Endothelial cell of umbilical vein (primary cell): ENCODE results near the gene BTC. TPM values are rescaled to one million over a fixed set of nuclear protein-coding genes. Genes with fewer than 3 reads are reported as not detected.

ENCODE experiments used
- BruUV-seq: library from RNA; stranded (reverse); fragments of 400-500 nt; replicated peaks from 2 replicates; lab custom pipeline; 2021; lab: Mats Ljungman, UMichigan
- CTCF ChIA-PET: fragments of 300-600, 350-600 bp; sonication (Branson Sonifier 250); formaldehyde crosslinking; loops from one replicate; lab custom pipeline; 2021; ENCODE audit warnings: antibody characterized with exemption, inconsistent platforms; lab: Charles Lee
- POLR2A ChIA-PET: fragments of 300-600, 350-600 bp; sonication (Branson Sonifier 250); formaldehyde crosslinking; loops from one replicate; lab custom pipeline; 2021; ENCODE audit warnings: antibody characterized with exemption, inconsistent platforms; lab: Charles Lee
- DNase-seq: peaks from one replicate; pipeline ENCODE4 v3.0.0-alpha.2; 2011; ENCODE audit warnings: low read depth, low spot score
- FAIRE-seq: peaks from 2 replicates; lab custom pipeline; 2011; peaks lifted over from hg19 to GRCh38; lab: Jason Lieb, UNC
- H2AFZ ChIP-seq: 2 replicates; pipeline ENCODE4 v1.6.0; 2012; ENCODE audit warnings: low read depth, low read length, control low read depth, inconsistent platforms
- H3K27ac ChIP-seq: 2 replicates; pipeline ENCODE4 v1.5.1; 2011; ENCODE audit warnings: low read depth, mild to moderate bottlenecking, control low read depth, low read length, moderate library complexity; ENCODE audit not compliant: insufficient read depth
- H3K27me3 ChIP-seq, 2 experiments: 2 replicates each; pipeline versions ENCODE4 v1.6.0 to v1.6.1; 2011; ENCODE audit warnings: low read length in 2 of 2, mixed read lengths in 1 of 2; ENCODE audit not compliant: control insufficient read depth in 2 of 2, insufficient read depth in 2 of 2
- H3K36me3 ChIP-seq, 2 experiments: 2 replicates in 1 of 2; 3 replicates in 1 of 2; pipeline ENCODE4 v1.5.1; 2011; ENCODE audit warnings: low read length in 2 of 2, mild to moderate bottlenecking in 1 of 2, moderate library complexity in 1 of 2; ENCODE audit not compliant: control insufficient read depth in 2 of 2, insufficient read depth in 2 of 2; ENCODE audit errors: extremely low read depth in 1 of 2
- H3K4me1 ChIP-seq: 3 replicates; pipeline ENCODE4 v1.5.1; 2011; ENCODE audit warnings: mild to moderate bottlenecking, low read length; ENCODE audit not compliant: control insufficient read depth, insufficient read depth; ENCODE audit errors: extremely low read depth
- H3K4me2 ChIP-seq: 2 replicates; pipeline ENCODE4 v1.6.1; 2011; ENCODE audit warnings: low read length, control low read depth, mixed read lengths; ENCODE audit not compliant: insufficient read depth
- H3K4me3 ChIP-seq, 3 experiments: fragments of 200-600 bp in 1 of 3; sonication (generic), shearing (Covaris generic) in 1 of 3; replicated peaks in 1 of 3; 2 replicates each; pipeline ENCODE4 v1.5.1; 2011 to 2016; ENCODE audit warnings: control low read depth in 3 of 3, low read length in 3 of 3, mild to moderate bottlenecking in 2 of 3, inconsistent platforms in 1 of 3, low read depth in 1 of 3, moderate library complexity in 1 of 3; ENCODE audit not compliant: insufficient read depth in 1 of 3
- H3K79me2 ChIP-seq: 2 replicates; pipeline ENCODE4 v1.6.0; 2012; ENCODE audit warnings: low read length, inconsistent platforms; ENCODE audit not compliant: control insufficient read depth, insufficient read depth
- H3K9ac ChIP-seq: replicated peaks from 2 replicates; pipeline ENCODE3; 2011; ENCODE audit warnings: low read length, control low read depth; ENCODE audit not compliant: insufficient read depth; ENCODE audit errors: extremely low read depth
- H3K9me1 ChIP-seq: replicated peaks from 3 replicates; pipeline ENCODE4 v1.6.0; 2011; ENCODE audit warnings: mild to moderate bottlenecking, low read length; ENCODE audit not compliant: control insufficient read depth, insufficient read depth; ENCODE audit errors: extremely low read depth
- H3K9me3 ChIP-seq: replicated peaks from 2 replicates; pipeline ENCODE4 v1.5.1; 2012; ENCODE audit warnings: low read length, inconsistent platforms; ENCODE audit not compliant: control insufficient read depth, insufficient read depth
- H4K20me1 ChIP-seq: replicated peaks from 2 replicates; pipeline ENCODE3; 2011; ENCODE audit warnings: mild to moderate bottlenecking, low read length; ENCODE audit not compliant: control insufficient read depth, insufficient read depth; ENCODE audit errors: extremely low read depth
- CTCF ChIP-seq, 2 donors: IDR thresholded peaks; 1 replicate in 1 of 2; 2 replicates in 1 of 2; pipeline ENCODE4 v1.5.1; 2011; ENCODE audit warnings: low read length in 2 of 2, mild to moderate bottlenecking in 2 of 2, moderate library complexity in 2 of 2, control low read depth in 1 of 2, inconsistent platforms in 1 of 2, low read depth in 1 of 2; ENCODE audit not compliant: insufficient read depth in 1 of 2; ENCODE audit errors: extremely low read depth in 1 of 2
- EZH2 ChIP-seq: IDR thresholded peaks from 2 replicates; pipeline ENCODE4 v1.6.1; 2012; ENCODE audit warnings: borderline replicate concordance, low read depth, mild to moderate bottlenecking, moderate library complexity, low read length, inconsistent platforms; ENCODE audit not compliant: severe bottlenecking
- FOS ChIP-seq: IDR thresholded peaks from 2 replicates; pipeline ENCODE4 v1.6.1; 2011; ENCODE audit warnings: mild to moderate bottlenecking, low read length, moderate library complexity, borderline replicate concordance; ENCODE audit not compliant: insufficient read depth
- GATA2 ChIP-seq: IDR thresholded peaks from 2 replicates; pipeline ENCODE4 v1.7.0; 2011; ENCODE audit warnings: low read depth, mild to moderate bottlenecking, moderate library complexity, mixed read lengths, low read length; ENCODE audit not compliant: insufficient read length, insufficient read depth
- JUN ChIP-seq: IDR thresholded peaks from 2 replicates; pipeline ENCODE4 v1.6.1; 2011; ENCODE audit warnings: borderline replicate concordance, low read depth; ENCODE audit not compliant: insufficient read length, insufficient read depth
- MAX ChIP-seq: IDR thresholded peaks from 2 replicates; pipeline ENCODE4 v1.6.1; 2011; ENCODE audit not compliant: insufficient read depth, insufficient read length
- MYC ChIP-seq: IDR thresholded peaks from one replicate; pipeline ENCODE4 v1.6.1; 2011; ENCODE audit warnings: mild to moderate bottlenecking, low read depth, low read length
- POLR2A ChIP-seq: IDR thresholded peaks from 2 replicates; pipeline ENCODE4 v1.6.1; 2012; ENCODE audit warnings: low read depth, mild to moderate bottlenecking, control low read depth, low read length
- POLR2AphosphoS5 ChIP-seq: IDR thresholded peaks from 2 replicates; pipeline ENCODE4 v1.6.1; 2012; ENCODE audit warnings: low read depth, mild to moderate bottlenecking, control low read depth, low read length, moderate library complexity; ENCODE audit not compliant: insufficient read depth
- dilution Hi-C: fragments of 300-500 bp; cut with MboI; formaldehyde crosslinking; loops from one replicate; pipeline ENCODE4 v1.15.0; 2019; ENCODE audit warnings: low sequenced_read_pairs; ENCODE audit not compliant: extremely low pct_ligation_motif_present
- intact Hi-C: fragments of 100-400 bp; cut with micrococcal nuclease; formaldehyde crosslinking; loops from one replicate; pipeline ENCODE4 v1.10.0; 2022
- polyA plus RNA-seq, 4 experiments: library from polyadenylated mRNA; depleted of rRNA in 3 of 4; stranded (reverse) in 3 of 4; unstranded in 1 of 4; fragments of >200 nt; gene quantifications; 2 replicates each; pipeline versions ENCODE4 v1.2.1 to v1.2.3, GENCODE V29; 2011 to 2012; ENCODE audit warnings: missing spikeins in 1 of 4
- total RNA-seq: library from RNA; stranded (reverse); gene quantifications from 2 replicates; pipeline ENCODE4 v1.2.3, GENCODE V29; 2021

Gene BTC
- total and polyA plus RNA-seq, 2 donors (not counting 3 experiments of a cell fraction or from before 2014, with no cell fraction given), result 0.04 TPM; not detected in 1

- Histone ChIP-seq H3K27me3 (peaks cover 6% of the 10 kb centered on the region in 2 experiments), H3K4me1 (no peaks in the 10 kb centered on the region), H3K36me3 (no peaks in the 10 kb centered on the region), H2AFZ (no peak overlapping the region), H3K9me3 (no peaks in the 10 kb centered on the region), H3K27ac (no peak overlapping the region), H3K9me1 (no peaks in the 10 kb centered on the region), H3K4me2 (no peak overlapping the region), H3K79me2 (no peaks in the 10 kb centered on the region), H3K4me3 (no peak overlapping the region), H3K9ac (no peak overlapping the region), H4K20me1 (no peaks in the 10 kb centered on the region)
- POLR2A ChIA-PET, result no interaction called here
- CTCF ChIA-PET, result no interaction called here
- dilution Hi-C loops (no loop called here), intact Hi-C loops (no loop called here)
- TF ChIP-seq MYC (no peak), JUN (no peak), CTCF (IDR thresholded peaks at IDR 0.05; ENCODE audit: extremely low read depth in 1 of 2, insufficient read depth in 1 of 2, low read depth in 1 of 2, low read length in 2 of 2) (no peak), GATA2 (no peak), EZH2 (no peak), FOS (no peak), POLR2AphosphoS5 (no peak), POLR2A (no peak), MAX (no peak)
- DNase-seq, result no peak
- no TSS peak for BruUV-seq
- no peak for FAIRE-seq
These were observed 37.2 kb downstream of the BTC start for GRCh38 chr4:74757136-74757535.
